Measurements from ENCODE around the gene COL27A1.

Gene COL27A1

DNA sequence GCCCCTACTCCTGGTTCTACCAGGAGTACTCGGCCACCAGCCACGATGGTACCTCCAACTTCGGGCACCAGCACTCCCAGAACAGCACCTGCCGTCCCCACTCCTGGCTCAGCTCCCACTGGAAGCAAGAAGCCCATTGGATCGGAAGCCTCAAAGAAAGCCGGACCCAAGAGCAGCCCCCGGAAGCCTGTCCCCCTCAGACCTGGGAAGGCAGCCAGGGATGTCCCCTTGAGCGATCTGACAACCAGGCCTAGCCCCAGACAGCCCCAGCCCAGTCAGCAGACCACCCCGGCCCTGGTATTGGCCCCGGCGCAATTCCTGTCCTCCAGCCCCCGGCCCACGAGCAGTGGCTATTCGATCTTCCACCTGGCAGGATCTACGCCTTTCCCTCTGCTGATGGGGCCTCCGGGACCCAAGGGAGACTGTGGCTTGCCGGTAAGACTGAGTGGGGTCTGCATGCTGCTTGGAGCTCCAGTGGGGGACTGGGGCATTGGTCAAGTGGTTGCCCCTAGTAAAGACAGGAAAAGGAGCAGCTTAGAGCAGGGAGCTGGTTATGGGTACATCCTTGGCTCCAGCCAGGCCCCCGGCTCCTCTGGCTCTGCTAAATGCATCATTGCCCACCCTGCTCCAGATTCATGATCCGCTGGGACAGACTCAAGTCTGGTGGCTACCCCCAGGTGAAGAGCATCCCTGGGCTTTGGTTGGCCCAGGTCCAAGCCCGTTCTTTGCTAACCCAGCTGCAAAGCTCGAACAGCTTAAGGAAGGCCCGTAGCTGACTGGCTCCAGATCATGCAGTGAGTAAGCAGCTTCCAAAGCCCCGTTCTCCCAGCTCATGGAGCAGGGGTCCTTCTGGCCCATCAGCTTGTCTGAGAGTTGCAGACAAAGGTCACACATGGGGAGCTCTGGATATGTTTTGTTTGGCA, 14.0 kb downstream of the COL27A1 start:
- no peak for DNase-seq (ENCODE audit: low spot score)

DNA sequence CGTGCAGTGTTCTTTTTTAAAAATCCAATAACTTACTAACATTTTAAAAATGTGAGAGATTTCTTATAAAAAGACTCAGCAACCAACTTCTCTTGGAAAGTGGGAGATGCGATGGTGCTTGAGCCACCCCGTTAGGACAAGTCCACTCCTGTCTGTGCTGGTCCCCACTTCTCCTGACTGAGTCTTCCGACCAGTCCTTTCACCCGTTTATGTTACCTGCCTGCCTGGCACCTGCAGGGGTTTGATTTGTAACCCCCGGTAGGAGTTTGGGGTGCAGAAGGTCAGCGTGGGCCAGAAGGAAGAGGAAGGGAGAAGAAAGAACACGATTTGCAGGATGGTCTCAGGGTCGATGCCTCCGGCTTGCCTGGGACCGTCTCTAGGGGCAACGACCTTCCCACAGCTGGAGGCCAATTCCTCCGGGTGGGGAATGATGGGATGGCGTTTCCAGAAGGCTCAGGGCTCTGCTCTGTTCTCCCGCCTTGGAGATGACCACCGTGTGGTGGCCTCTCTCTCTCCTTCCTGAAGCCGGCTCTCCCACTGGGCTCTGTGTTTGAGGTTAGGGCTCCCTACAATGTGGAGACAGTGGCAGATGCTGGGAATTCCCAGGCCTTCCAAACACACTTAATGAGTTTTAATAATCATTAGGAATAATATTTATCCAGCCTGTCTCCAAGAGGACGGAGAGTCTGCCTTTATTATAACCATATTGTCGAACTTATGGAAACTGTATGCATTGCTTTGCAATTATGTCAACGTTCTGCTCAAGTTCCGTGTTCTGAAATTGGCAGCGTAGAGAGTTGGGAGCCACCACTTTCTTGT, 14.8 kb downstream of the COL27A1 start:
- DNase-seq (ENCODE audit: low spot score) = no peak

DNA sequence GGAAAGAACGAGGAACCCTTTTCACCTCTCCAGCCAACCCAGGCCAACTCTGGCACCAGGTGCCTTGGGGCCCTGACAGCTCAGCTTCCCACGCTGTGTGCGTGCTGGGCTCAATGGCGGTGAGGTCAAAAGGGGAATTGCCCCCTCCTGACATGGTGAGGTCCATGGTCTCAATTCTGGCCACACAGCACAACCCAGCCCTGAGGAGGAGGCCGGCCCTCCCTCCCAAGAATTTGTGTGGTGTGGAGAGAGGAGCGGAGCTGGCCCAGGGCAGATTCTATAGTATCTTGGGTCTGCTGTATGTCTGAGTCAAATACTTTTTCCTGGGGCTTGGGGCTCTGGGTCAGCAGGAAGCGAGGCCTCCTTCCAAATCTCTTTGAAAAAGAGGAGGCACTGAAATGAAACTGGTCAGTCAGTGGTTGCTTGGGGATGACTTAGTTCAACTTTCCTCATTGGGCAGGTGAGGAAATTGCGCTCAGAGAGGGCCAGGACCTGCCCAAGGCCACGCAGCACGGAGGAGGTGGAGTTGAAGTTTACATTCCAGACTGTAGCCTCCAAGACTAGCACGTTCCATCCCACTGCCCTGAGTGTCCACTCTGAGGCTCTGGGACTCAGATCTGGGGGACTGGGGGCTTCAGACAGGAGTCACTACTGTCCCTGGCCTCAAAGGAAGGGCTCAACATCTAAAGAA, 15.6 kb downstream of the COL27A1 start:
- no peak for DNase-seq (ENCODE audit: low spot score)

DNA sequence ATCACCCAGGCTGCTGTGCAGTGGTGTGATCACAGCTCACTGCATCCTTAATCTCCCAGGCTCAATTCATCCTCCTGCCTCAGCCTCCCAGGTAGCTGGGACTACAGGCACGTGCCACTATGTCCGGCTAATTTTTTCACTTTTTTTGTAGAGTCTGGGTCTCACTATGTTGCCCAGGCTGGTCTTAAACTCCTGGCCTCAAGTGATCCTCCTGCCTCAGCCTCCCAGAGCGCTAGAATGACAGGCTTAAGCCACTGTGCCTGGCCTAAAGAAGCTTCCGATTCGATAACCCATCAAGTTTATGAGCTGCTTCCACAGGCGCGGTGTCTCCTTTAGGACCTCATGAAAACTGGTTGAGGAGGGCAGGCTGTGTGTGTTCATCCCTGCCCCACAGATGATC, 16.2 kb downstream of the COL27A1 start:
- no peak for DNase-seq (ENCODE audit: low spot score)

DNA sequence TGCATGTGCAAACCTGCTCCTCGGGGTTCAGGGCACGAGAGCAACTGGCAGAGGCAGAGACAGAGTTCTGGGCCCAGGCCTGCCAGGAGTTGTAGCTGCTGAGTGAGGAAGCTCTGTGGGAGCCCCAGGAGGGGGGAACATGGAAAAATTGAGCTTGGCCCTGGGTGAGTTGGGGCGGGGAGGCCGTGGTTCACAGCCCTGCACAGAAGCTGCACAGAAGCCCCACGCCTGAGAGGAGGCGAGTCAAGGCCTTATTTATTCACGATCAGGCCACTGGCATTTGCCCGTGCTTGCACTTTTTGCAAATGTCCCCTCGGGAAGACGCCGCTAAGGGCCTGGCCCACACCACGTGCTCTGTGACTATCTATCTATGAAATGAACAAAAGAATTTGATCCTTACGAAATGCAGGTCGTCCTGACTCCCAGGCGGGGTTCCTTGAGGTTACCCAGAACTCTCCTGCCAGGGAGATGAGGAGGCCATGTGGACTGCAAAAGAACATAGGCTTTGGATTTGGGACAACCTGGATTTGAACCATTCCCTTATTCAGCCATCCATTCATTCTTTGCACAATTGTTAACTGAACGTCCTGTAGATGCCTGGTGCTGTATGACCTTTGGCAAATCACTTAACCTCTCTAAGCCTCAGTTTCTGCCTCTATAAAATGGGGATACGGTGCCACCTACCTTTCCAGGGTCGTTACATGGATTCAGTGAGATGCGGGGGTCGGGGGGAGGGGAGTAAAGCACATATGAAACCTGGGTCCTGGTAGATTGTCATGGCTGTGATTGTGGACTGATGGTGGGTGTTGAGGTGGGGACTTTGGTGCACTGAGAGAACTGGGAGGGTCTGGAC, 17.9 kb downstream of the COL27A1 start:
- no peak for DNase-seq (ENCODE audit: low spot score)

DNA sequence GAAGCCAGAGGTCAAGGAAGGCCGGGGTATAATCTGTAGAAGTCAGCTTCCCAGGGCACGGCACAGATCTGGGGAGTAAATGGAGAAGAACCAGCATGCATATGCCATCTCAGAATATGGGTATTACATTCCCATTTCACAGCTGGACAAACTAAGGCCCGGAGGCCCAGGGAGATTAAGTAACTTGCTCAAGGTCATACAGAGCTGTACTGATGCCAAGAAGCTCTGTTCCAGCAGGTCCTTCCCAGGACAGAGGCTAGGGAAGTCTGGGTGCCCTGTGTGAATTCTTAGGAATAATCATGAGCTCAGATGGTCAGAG, 19.2 kb downstream of the COL27A1 start:
- DNase-seq (ENCODE audit: low spot score) = no peak

DNA sequence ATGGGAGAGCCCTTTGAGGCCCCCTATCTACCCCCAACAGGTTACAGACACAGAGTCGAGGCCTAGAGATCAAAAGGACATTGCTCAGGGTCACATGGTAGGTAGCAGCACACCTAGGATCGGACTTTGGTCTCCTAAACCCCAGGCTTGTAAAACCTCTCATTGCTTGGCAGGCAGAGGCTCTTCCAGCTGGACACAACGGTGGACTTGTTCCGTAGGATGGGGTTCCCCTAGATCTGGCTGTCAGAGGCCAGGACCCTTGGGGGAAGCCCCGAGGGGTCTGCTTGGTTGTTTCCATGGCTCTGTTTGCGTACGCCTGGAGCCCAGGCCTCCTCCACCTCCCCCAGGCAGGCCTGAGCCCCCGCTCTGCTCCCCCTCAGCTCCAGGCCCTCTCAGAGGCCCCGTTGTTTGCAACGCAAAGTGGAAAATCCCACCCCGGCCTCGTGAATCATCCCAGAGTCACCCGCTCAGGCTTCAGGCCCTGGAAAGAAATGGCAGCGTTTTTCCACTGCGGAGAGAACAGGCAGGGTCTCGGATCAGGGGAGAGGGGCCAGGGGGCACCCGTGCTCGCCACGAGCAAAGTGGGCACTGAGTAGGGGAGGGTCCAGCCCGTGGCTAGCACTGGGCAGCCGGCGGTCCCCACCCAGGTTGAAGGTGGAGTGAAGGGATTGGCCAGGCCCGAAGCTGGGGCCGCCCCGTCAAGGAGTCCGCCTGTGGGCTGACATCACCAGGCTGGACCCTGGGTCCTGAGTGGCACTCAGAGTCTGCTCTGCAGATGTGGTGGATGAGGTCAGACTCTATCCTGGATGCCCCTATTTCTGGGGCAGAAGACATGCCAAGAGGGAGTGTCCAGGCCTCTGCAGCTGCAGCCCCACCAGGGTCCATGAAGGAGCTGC, 19.8 kb downstream of the COL27A1 start:
- no peak for DNase-seq (ENCODE audit: low spot score)

DNA sequence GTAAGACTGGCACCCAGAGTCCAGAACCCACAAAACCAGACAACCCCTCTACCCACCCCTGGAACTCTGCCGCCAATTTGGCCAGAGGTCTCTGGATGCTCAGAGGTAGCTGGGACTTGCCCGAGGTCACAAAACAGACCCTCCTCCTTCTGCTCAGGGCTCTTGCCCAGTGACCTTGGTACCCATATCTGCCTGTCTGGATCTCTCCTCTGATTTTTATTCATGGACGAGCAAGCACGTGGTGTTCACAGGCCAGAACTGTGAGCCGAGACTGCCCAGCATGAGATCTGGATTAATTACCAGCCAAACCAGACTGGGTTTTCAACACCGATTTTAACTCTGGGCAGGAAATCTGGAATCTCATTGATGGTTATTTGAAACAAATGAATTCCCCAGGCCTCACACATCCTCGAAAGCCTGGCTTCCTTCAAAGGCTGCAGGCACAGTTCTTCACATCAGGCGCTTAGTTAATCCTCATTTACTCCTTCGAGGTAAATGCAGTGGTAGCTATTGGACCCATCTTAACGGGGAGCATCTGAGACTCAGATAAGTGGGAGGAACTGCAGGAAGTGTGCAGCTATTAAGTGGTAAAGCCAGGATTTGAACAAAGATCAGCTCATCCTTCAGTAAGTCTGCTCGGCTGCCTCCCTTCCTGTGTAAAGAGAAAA, 21.4 kb downstream of the COL27A1 start:
- no peak for DNase-seq (ENCODE audit: low spot score)

DNA sequence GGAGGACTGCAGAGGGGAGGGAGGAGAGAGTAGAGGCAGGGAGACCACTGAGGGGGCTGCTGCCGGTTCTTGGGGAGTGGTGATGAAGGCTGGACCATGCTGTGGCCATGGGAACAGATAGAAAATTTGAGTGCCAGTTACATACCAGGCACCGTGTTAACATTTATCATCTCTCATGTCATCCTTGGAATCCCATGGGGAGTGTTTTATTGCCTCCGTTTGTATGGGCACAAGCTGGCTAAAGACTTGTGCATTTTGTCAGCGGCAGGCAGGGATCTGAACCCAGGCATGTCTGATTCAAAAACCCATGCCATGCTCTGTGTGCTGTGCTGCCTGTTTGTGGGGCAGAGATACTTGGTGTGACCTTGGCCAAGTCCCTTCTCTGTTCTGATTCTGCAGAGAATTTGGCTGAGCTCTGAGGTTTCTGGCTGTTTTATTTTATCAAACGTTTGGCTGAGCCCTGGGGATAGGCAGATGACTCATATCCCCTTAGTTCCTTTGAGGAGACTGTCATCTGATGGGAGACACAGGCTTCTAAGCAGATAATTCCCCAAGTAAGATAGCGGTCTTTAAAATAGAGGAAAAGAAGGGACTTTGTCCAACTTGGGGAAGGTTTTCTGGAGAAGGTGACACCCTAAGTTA, 22.2 kb downstream of the COL27A1 start:
- no peak for DNase-seq (ENCODE audit: low spot score)

DNA sequence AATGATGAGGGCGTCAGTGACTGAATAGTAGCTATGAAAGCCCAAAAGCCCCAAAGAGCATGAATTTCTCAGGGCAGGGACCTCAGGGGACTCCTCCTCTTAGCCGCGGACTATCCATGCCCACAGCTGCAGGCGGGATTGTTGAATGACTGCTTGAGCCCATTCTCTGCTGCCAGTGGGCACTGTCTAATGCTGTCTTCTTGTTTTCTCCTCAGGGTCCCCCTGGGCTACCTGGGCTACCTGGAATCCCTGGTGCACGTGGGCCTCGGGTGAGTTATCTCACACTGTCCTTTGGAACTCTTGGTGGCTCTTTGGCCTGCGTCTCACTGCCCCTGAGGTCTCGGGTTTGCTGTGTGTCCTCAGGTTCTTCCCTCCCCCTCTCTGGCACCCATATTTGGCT, 22.7 kb downstream of the COL27A1 start:
- DNase-seq (ENCODE audit: low spot score) = no peak

DNA sequence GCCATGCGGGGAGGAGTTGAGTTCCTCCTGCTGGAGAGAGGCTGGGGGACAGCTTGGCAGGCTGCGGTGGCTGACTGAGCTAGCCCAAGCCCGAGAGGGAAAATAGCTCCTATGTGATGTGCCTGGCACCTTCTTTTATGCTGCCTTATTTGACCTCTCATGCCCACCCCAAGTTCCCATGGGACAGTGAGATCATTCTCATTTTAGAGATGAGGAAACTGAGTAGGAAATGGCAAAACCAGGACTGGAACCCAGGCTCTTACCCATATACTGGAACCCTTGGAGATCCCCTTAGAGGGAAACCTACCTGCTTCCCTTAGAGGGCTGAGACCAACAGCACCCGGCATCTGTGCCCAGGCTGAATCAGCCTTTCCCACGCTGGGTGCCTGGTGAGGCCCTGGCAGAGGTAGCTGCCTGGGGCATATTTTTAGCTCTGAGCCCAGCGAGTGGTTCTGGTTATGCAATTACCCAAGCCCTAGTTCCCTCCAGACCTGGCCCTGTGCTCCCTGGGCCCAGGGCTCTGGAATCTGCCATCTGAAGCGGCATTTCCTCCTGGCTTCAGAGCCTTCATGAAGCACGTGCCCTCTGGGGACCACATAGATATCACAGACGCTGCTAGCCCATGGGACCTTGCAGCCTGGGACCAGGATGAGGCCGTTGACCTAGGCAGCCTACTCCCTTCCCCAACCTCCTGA, 23.6 kb downstream of the COL27A1 start:
- no peak for DNase-seq (ENCODE audit: low spot score)

DNA sequence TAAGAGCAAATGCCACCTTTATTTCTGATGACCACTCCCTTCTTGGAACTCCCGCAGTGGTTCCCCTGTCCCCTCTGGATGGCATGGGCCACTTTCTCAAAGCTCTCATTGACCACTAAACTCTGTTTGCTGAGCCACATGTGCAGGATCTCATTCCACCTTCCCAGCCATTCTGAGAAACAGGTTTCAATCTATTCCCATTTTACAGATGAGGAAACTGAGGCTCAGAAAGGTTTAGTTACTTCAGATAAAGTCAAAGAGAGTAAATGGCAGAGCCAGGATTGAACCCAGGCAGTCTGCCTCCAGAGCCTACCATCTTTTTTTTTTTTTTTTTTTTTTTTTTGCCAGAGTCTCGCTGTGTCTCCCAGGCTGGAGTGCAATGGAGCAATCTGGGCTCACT, 24.2 kb downstream of the COL27A1 start:
- DNase-seq (ENCODE audit: low spot score) = no peak

DNA sequence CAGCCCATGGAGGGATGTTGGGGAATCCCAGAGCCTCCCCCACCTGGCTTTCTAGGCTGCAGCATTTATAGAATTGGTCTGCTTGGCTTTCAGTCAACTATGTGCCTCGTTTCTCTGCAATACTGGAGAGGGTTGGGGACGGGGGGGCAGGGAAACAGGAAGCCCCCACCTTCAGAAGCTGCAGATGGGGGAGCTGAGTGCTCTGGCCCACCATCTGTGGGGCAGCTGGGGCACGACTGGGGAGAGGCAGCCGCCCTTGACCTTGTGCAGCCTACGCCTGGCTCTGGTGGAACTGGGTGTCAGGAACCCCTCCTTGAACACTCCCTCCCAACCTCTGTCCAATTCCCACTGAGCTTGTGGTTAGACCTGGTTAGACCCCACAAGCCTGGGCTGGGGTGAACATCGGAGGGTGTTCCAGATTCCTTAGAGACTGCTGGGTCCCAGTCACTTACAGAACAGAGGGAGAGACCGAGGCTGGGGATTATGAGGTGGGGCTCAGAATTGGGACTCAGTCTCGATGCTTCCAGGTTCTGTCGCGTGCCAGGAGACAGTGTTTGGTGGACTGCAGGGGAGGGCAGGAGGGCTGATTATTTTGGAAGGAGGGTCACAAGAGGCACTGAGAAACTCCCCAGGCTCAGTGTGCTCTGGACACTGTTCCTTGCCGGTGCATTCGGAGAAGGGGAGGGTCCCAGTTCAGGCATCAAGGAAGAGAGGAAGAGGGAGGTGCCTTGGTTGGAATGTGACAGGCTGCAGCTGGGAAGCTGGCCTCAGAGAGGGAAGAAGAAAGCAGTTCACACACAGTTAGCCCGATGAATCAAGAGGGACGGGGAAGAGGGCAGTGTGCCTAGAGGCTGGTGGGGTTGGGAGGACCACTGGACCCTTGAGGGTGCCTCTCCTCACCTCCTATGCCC, 25.6 kb downstream of the COL27A1 start:
- no peak for DNase-seq (ENCODE audit: low spot score)

DNA sequence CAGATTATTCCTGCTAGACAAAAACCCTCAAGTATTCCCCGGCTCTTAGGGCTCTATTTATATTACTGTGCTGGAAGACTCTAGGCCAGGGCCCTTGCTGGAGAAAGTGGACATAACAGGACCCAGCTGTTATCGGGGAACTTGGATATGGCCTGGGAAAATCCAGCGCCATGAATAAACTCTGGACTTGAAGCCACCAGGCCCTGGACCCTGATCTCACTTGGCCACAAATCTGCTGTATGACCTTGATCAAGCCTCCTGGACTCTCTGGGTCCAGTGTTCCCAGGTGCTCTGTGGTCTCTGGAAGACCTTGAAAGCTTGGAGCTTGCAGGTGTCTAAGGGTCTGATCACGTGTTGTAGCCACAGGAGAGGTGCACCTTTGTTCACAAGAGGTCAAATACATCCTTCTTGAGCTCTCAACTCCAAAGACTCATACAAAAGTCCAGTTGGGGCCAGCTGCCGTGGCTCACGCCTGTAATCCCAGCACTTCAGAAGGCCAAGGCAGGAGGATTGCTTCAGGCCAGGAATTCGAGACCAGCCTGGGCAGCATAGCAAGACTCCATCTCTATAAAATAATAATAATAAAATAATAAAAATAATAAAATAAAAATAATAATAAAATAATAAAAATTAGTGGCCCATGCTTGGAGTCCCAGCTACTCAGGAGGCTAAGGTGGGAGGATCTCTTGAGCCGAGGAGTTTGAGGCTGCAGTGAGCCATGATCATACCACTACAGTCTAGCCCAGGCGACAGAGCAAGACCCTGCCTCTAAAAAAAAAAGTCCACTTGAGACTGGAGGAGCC, 26.5 kb downstream of the COL27A1 start:
- DNase-seq (ENCODE audit: low spot score) = no peak

DNA sequence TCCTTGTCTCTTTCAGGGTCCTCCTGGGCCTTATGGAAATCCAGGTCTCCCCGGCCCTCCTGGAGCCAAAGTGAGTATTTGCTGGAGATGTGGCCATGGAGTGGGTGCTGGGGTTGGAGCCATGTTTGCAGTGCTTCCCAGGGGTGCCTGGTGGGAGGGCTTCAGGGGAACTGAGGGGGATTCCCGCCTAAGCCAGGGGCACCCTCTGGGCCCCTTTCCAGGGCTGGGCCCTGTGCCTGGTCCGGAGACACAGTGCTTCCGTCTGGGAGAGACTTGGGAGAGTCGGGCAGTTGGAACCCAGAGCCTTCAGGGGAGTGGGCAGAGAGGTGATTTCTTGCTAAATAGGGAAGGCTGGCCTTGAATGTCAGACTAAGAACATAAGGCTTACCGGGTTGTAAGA, 27.7 kb downstream of the COL27A1 start:
- DNase-seq (ENCODE audit: low spot score) = no peak

DNA sequence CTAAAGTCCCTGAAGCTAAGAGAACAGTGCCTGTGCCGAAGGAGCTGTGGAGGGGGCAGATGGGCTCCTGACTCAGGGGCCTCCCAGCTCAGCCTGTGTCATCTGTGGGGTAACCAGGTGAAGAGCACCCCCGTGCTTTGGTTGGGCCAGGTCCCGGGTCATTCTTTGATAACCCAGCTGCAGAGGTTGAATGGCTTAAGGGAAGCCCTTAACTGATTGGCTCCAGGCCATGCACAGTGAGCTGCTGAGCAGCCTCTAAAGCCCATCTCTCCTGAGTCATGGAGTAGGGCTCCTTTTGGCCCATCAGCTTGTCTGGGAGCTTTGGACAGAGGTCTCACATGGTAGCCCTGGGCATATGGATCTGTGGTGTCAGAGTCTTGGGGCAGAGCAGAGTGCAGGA, 28.7 kb downstream of the COL27A1 start:
- no peak for DNase-seq (ENCODE audit: low spot score)

DNA sequence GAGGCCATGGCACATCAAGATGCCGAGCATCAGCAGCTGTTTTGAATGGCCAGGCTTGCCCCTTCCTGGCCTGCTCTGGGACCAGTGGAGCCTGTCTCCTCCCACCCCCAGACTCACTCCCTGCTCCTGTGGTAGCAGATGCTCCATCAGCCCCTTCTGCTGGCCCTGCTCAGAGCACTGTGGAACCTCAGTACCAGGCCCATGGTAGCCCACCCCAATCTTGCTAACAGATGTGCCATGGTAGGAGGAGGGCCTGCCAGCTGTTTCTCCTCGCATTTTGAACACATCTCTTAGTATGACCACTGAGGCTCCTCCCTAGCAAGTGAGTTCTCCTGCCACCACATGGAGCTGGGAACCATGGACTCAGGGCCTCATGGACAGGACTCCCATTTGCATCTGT, 29.5 kb downstream of the COL27A1 start:
- DNase-seq (ENCODE audit: low spot score) = no peak
